ENCODE data around the gene PRPH. TPM values are rescaled to one million over a fixed set of nuclear protein-coding genes. Genes with fewer than 3 reads are reported as not detected.
"Not testable (repeated sequence)": the region's sequence is repeated elsewhere in the genome, so short reads cannot be mapped to it uniquely, and the experiment has no call there.

The PRPH gene
- total and polyA plus RNA-seq, 10 of the 15 experiments (the other 5 are each of a cell fraction or from before 2014, with no cell fraction given): 0.09 to 0.45 (median 0.19) TPM; not detected in 3

GRCh38 chr12:49317118-49317517 lies 22.2 kb downstream of the PRPH start:
- H3K79me2 ChIP-seq (ENCODE audit: control insufficient read depth, insufficient read depth, low read length); H2AFZ ChIP-seq (ENCODE audit: control insufficient read depth, low read depth, low read length); H3K4me1 ChIP-seq (ENCODE audit: control insufficient read depth, insufficient read depth, low read length); ATAC-seq; H3K27me3 ChIP-seq (replicated peaks in 1 of 2; ENCODE audit: control insufficient read depth in 2 of 2, insufficient read depth in 2 of 2, low read length in 1 of 2); H3K9ac ChIP-seq (ENCODE audit: control insufficient read depth, insufficient read depth, low read length); FAIRE-seq; RAD21 ChIA-PET (ENCODE audit: unreplicated experiment); H3K4me2 ChIP-seq (ENCODE audit: control insufficient read depth, insufficient read depth); intact Hi-C loops (cut with micrococcal nuclease; ENCODE audit: unreplicated experiment); H3K9me3 ChIP-seq (replicated peaks; ENCODE audit: control insufficient read depth, insufficient read depth, low read length); H3K27ac ChIP-seq (ENCODE audit: control insufficient read depth, insufficient read depth); DNase-seq (ENCODE audit: low read depth, low spot score); H4K20me1 ChIP-seq (ENCODE audit: control insufficient read depth, insufficient read depth); BruUV-seq (replicated peaks); H3K4me3 ChIP-seq; in situ Hi-C loops (cut with MboI); SMC1A ChIA-PET (ENCODE audit: uncharacterized antibody, unreplicated experiment); H3K36me3 ChIP-seq (ENCODE audit: control insufficient read depth in 2 of 2, insufficient read depth in 2 of 2, low read length in 1 of 2): not testable (repeated sequence)
- ChIA-PET POLR2A (interaction anchor here (0.6 to 0.7 kb wide), 2 partner anchors 13 to 47 kb away, joined by 4 read pairs; no protein-coding TSS in a partner anchor), CTCF (interaction anchor here (0.9 kb wide), 1 partner anchor 28 kb away, joined by 3 read pairs; no protein-coding TSS in a partner anchor)
- 90% methylated on average over 10 of the region's 10 CpGs for WGBS (ENCODE audit: insufficient coverage, insufficient replicate concordance, low lambda C conversion rate, missing lambda C conversion rate)

DNA sequence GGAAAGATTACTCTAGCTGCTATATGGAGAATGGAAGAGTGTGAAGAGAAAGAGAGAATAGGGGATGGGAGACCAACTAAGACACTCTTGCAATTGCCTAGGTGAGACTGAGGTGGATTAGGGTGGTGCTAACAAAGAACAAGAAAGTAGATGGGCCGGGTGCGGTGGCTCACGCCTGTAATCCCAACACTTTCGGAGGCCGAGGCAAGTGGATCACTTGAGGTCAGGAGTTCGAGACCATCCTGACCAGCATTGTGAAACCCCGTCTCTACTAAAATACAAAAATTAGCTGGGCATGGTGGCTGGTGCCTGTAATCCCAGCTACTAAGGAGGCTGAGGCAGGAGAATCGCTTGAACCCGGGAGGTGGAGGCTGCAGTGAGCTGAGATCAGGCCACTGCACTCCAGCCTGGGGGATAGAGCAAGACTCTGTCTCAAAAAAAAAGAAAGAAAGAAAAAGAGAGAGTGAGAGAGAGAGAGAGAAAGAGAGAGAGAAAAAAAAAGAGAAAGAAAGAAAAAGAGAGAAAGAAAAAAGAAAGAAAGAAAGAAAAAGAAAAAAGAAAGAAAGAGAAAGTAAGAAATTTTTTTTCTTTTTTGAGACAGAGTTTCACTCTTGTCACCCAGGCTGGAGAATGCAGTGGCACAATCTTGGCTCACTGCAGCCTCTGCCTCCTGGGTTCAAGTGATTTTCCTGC lies 25.6 kb downstream of the PRPH start:
- BruUV-seq (replicated peaks); in situ Hi-C loops (cut with MboI); H3K27ac ChIP-seq (ENCODE audit: control insufficient read depth, insufficient read depth); H3K4me2 ChIP-seq (ENCODE audit: control insufficient read depth, insufficient read depth); H3K4me3 ChIP-seq; H3K27me3 ChIP-seq (replicated peaks in 1 of 2; ENCODE audit: control insufficient read depth in 2 of 2, insufficient read depth in 2 of 2, low read length in 1 of 2); H3K36me3 ChIP-seq (ENCODE audit: control insufficient read depth in 2 of 2, insufficient read depth in 2 of 2, low read length in 1 of 2); H3K9ac ChIP-seq (ENCODE audit: control insufficient read depth, insufficient read depth, low read length); ATAC-seq; H3K4me1 ChIP-seq (ENCODE audit: control insufficient read depth, insufficient read depth, low read length); FAIRE-seq; intact Hi-C loops (cut with micrococcal nuclease; ENCODE audit: unreplicated experiment); H3K9me3 ChIP-seq (replicated peaks; ENCODE audit: control insufficient read depth, insufficient read depth, low read length); H2AFZ ChIP-seq (ENCODE audit: control insufficient read depth, low read depth, low read length); SMC1A ChIA-PET (ENCODE audit: uncharacterized antibody, unreplicated experiment); DNase-seq (ENCODE audit: low read depth, low spot score); RAD21 ChIA-PET (ENCODE audit: unreplicated experiment); H4K20me1 ChIP-seq (ENCODE audit: control insufficient read depth, insufficient read depth): not testable (repeated sequence)
- POLR2A ChIA-PET: interaction anchor here (0.6 kb wide), 1 partner anchor 8 kb away, joined by 6 read pairs; no protein-coding TSS in a partner anchor
- CTCF ChIA-PET: interaction anchor here (0.7 to 1.0 kb wide), 2 partner anchors 46 to 224 kb away, joined by 3 read pairs; no protein-coding TSS in a partner anchor
- WGBS (ENCODE audit: insufficient coverage, insufficient replicate concordance, low lambda C conversion rate, missing lambda C conversion rate): 95% methylated on average over 9 of the region's 9 CpGs
- H3K79me2 ChIP-seq (ENCODE audit: control insufficient read depth, insufficient read depth, low read length): peaks cover 10% of the 10 kb centered on the region
